H1 (cell line): ENCODE measurements around the gene WIPI1. TPM values are rescaled to one million over a fixed set of nuclear protein-coding genes. Genes with fewer than 3 reads are reported as not detected.

Experiments used
- CTCF ChIA-PET: fragments of 300-600 bp; sonication (Branson Sonifier 250); formaldehyde crosslinking; loops from one replicate; lab custom pipeline; 2021; ENCODE audit not compliant: partially characterized antibody; lab: Charles Lee
- POLR2A ChIA-PET: fragments of 300-600 bp; sonication (Branson Sonifier 250); formaldehyde crosslinking; loops from one replicate; lab custom pipeline; 2021; ENCODE audit warnings: inconsistent platforms; ENCODE audit not compliant: partially characterized antibody; lab: Charles Lee
- DNase-seq, 2 experiments: peaks; one replicate each; pipeline versions ENCODE4 v3.0.0 to v3.0.0-alpha.2; 2010 to 2022; ENCODE audit warnings: low spot score in 2 of 2, low read depth in 1 of 2, mixed read lengths in 1 of 2
- FAIRE-seq: peaks from 2 replicates; lab custom pipeline; 2011; peaks lifted over from hg19 to GRCh38; lab: Jason Lieb, UNC
- H2AFZ ChIP-seq: 2 replicates; pipeline ENCODE4 v1.8.1; 2012; ENCODE audit warnings: low read length, inconsistent platforms
- H2AK5ac ChIP-seq: 2 replicates; pipeline ENCODE4 v1.6.1; 2013; ENCODE audit warnings: low read depth, low read length
- H2BK120ac ChIP-seq: replicated peaks from 2 replicates; pipeline ENCODE3; 2013; ENCODE audit warnings: low read depth, low read length, inconsistent platforms
- H2BK12ac ChIP-seq: 2 replicates; pipeline ENCODE4 v1.6.1; 2013; ENCODE audit warnings: low read depth, low read length
- H2BK15ac ChIP-seq: 2 replicates; pipeline ENCODE4 v1.6.1; 2013; ENCODE audit warnings: low read length
- H2BK20ac ChIP-seq: 2 replicates; pipeline ENCODE4 v1.6.1; 2013; ENCODE audit warnings: low read length
- H2BK5ac ChIP-seq: 2 replicates; pipeline ENCODE4 v1.6.1; 2013; ENCODE audit warnings: low read depth, low read length
- H3K14ac ChIP-seq: 2 replicates; pipeline ENCODE4 v1.6.1; 2013; ENCODE audit warnings: inconsistent platforms; ENCODE audit not compliant: insufficient read length
- H3K18ac ChIP-seq: 2 replicates; pipeline ENCODE4 v1.6.1; 2013; ENCODE audit warnings: low read length; ENCODE audit errors: extremely low read depth
- H3K23ac ChIP-seq: 2 replicates; pipeline ENCODE4 v1.6.1; 2013; ENCODE audit warnings: inconsistent platforms; ENCODE audit not compliant: insufficient read length
- H3K23me2 ChIP-seq: 2 replicates; pipeline ENCODE4 v1.6.1; 2013; ENCODE audit warnings: low read depth, low read length
- H3K27ac ChIP-seq: 2 replicates; pipeline ENCODE4 v1.6.1; 2011; ENCODE audit warnings: low read depth, low read length, inconsistent platforms
- H3K27me3 ChIP-seq, 4 experiments: replicated peaks in 1 of 4; 1 replicate in 1 of 4; 2 replicates in 3 of 4; pipeline versions ENCODE4 v1.6.1 to v1.8.1; 2011 to 2013; ENCODE audit warnings: low read length in 3 of 4, mild to moderate bottlenecking in 3 of 4, inconsistent platforms in 2 of 4, mixed read lengths in 2 of 4, moderate library complexity in 1 of 4; ENCODE audit not compliant: control insufficient read depth in 3 of 4, insufficient read depth in 3 of 4; ENCODE audit errors: extremely low read depth in 1 of 4
- H3K36me3 ChIP-seq, 4 experiments: 2 replicates each; pipeline versions ENCODE4 v1.6.1 to v1.8.1; 2011 to 2013; ENCODE audit warnings: mild to moderate bottlenecking in 4 of 4, low read length in 3 of 4, moderate library complexity in 2 of 4, control low read depth in 1 of 4, inconsistent platforms in 1 of 4; ENCODE audit not compliant: insufficient read depth in 4 of 4, control insufficient read depth in 2 of 4
- H3K4ac ChIP-seq: replicated peaks from 2 replicates; pipeline ENCODE3; 2013; ENCODE audit warnings: low read length, low read depth, mixed read lengths, inconsistent platforms; ENCODE audit not compliant: insufficient read length
- H3K4me1 ChIP-seq, 4 experiments: replicated peaks in 1 of 4; 1 replicate in 1 of 4; 2 replicates in 3 of 4; pipeline versions ENCODE4 v1.6.1 to v1.8.1; 2011 to 2013; ENCODE audit warnings: low read length in 3 of 4, inconsistent platforms in 2 of 4, mixed read lengths in 1 of 4; ENCODE audit not compliant: insufficient read depth in 4 of 4, control insufficient read depth in 3 of 4
- H3K4me2 ChIP-seq, 2 experiments: 2 replicates each; pipeline versions ENCODE4 v1.6.1 to v1.8.1; 2011 to 2013; ENCODE audit warnings: low read depth in 2 of 2, low read length in 2 of 2, control low read depth in 1 of 2, inconsistent platforms in 1 of 2, mild to moderate bottlenecking in 1 of 2; ENCODE audit not compliant: insufficient read depth in 1 of 2
- H3K4me3 ChIP-seq, 4 experiments: fragments of 200-600, 300-600 bp in 1 of 4; sonication (generic), shearing (Covaris generic), sonication (Bioruptor Twin) in 1 of 4; 2 replicates each; pipeline versions ENCODE4 v1.5.1 to v1.8.1; 2011 to 2016; ENCODE audit warnings: low read length in 4 of 4, low read depth in 3 of 4, control low read depth in 2 of 4, inconsistent platforms in 2 of 4, mild to moderate bottlenecking in 2 of 4, mixed read lengths in 1 of 4, moderate library complexity in 1 of 4; ENCODE audit not compliant: insufficient read depth in 2 of 4; ENCODE audit errors: extremely low read depth in 1 of 4
- H3K56ac ChIP-seq: replicated peaks from 2 replicates; pipeline ENCODE3; 2013; ENCODE audit warnings: low read depth, mild to moderate bottlenecking, mixed read lengths, low read length, inconsistent platforms; ENCODE audit not compliant: insufficient read length
- H3K79me1 ChIP-seq: 2 replicates; pipeline ENCODE4 v1.6.1; 2013; ENCODE audit warnings: low read depth, low read length, control low read depth
- H3K79me2 ChIP-seq, 2 experiments: 2 replicates each; pipeline versions ENCODE4 v1.6.1 to v1.8.1; 2012 to 2013; ENCODE audit warnings: low read length in 2 of 2, mild to moderate bottlenecking in 2 of 2, inconsistent platforms in 1 of 2; ENCODE audit not compliant: insufficient read depth in 2 of 2, control insufficient read depth in 1 of 2
- H3K9ac ChIP-seq, 4 experiments: replicated peaks in 1 of 4; 1 replicate in 1 of 4; 2 replicates in 3 of 4; pipeline versions ENCODE4 v1.6.1 to v1.8.1; 2011 to 2013; ENCODE audit warnings: low read depth in 3 of 4, low read length in 3 of 4, control low read depth in 2 of 4, mild to moderate bottlenecking in 2 of 4, moderate library complexity in 2 of 4, inconsistent platforms in 1 of 4; ENCODE audit errors: extremely low read depth in 1 of 4
- H3K9me3 ChIP-seq, 2 experiments: 2 replicates each; pipeline versions ENCODE4 v1.6.1 to v1.8.1; 2012 to 2013; ENCODE audit warnings: mild to moderate bottlenecking in 2 of 2, moderate library complexity in 2 of 2, control low read depth in 1 of 2, inconsistent platforms in 1 of 2, low read depth in 1 of 2, low read length in 1 of 2, mixed read lengths in 1 of 2; ENCODE audit not compliant: insufficient read depth in 2 of 2
- H4K20me1 ChIP-seq, 2 experiments: replicated peaks in 1 of 2; 2 replicates each; pipeline versions ENCODE3 to v1.8.1; 2011 to 2013; ENCODE audit warnings: inconsistent platforms in 2 of 2, low read length in 2 of 2, mild to moderate bottlenecking in 1 of 2; ENCODE audit not compliant: insufficient read depth in 2 of 2, control insufficient read depth in 1 of 2
- H4K5ac ChIP-seq: 2 replicates; pipeline ENCODE4 v1.6.1; 2013; ENCODE audit warnings: low read length, low read depth, mixed read lengths, inconsistent platforms; ENCODE audit not compliant: insufficient read length
- H4K8ac ChIP-seq: 2 replicates; pipeline ENCODE4 v1.8.0; 2013; ENCODE audit warnings: mild to moderate bottlenecking, moderate library complexity, low read length, inconsistent platforms; ENCODE audit not compliant: insufficient read depth; ENCODE audit errors: extremely low read depth
- H4K91ac ChIP-seq: replicated peaks from 2 replicates; pipeline ENCODE3; 2013; ENCODE audit warnings: low read length, mixed read lengths, inconsistent platforms; ENCODE audit not compliant: insufficient read length
- SIRT6 ChIP-seq: IDR thresholded peaks from one replicate; pipeline ENCODE4 v1.7.1; 2012; ENCODE audit warnings: low read length, inconsistent platforms
- WGBS, 2 experiments: shearing (Covaris generic) in 1 of 2; methylation state at CpG; one replicate each; pipeline versions ENCODE4 v1.1.6 to v1.1.7; 2013 to 2015; ENCODE audit warnings: low lambda C conversion rate in 2 of 2, mixed read lengths in 2 of 2, inconsistent platforms in 1 of 2, low coverage in 1 of 2, missing lambda C conversion rate in 1 of 2; ENCODE audit not compliant: insufficient replicate concordance in 2 of 2, insufficient coverage in 1 of 2, insufficient read length in 1 of 2; ENCODE audit errors: extremely low coverage in 1 of 2, missing lambda C conversion rate in 1 of 2; 5-methylcytosine and 5-hydroxymethylcytosine counted together
- polyA plus RNA-seq, 7 experiments: library from polyadenylated mRNA; depleted of rRNA in 3 of 7; stranded (reverse) in 5 of 7; unstranded in 2 of 7; fragments of >200 nt in 5 of 7; fragments of 200-250 nt in 2 of 7; gene quantifications; 1 replicate in 5 of 7; 2 replicates in 1 of 7; 4 replicates in 1 of 7; pipeline versions ENCODE4 v1.2.1 to v1.2.3, GENCODE V29; 2011 to 2013; ENCODE audit warnings: missing spikeins in 2 of 7, mixed read lengths in 2 of 7
- total RNA-seq: library from RNA; stranded (reverse); fragmentation: NEBNext Ultra II Directional; extraction: Animal tissue kit (Norgen Biotek cat#: 25700); gene quantifications from 2 replicates; pipeline ENCODE4 v1.2.1, GENCODE V29; 2021

WIPI1 gene
- total and polyA plus RNA-seq, 2 of the 8 experiments (the other 6 are each of a cell fraction or from before 2014, with no cell fraction given): 16.6 to 17.4 TPM

DNA sequence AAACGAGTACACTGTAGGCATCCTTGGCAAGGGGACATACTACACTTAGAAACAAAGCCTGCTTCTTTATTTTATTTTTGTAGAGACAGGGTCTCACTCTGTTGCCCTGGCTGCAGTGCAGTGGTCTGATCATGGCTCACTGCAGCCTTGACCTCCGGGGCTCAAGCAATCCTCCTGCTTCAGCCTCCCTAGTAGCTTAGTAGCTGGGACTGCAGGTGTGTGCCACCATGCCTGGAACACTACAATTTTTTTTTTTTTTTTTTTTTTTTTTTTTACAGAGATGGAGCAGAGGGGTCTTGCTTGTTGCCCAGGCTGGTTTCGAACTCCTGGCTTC, 78.2 kb downstream of the WIPI1 start:
- H3K27ac ChIP-seq: no peak overlapping the region
- no peak for TF ChIP-seq SIRT6

More for the DNA sequence above, 78.2 kb downstream of the WIPI1 start:
- Histone ChIP-seq H3K4ac (no peak overlapping the region), H3K36me3 (no peaks in the 10 kb centered on the region), H3K56ac (no peak overlapping the region), H3K23ac (no peak overlapping the region), H2AFZ (no peak overlapping the region), H4K20me1 (no peaks in the 10 kb centered on the region), H4K8ac (no peak overlapping the region), H2BK5ac (0 out of 2 replicates have a peak overlapping the region, but pooled peaks have one; percentile 61), H3K4me1 (peaks cover 7 to 16% (median 12%) of the 10 kb centered on the region in 4 experiments), H3K18ac (no peak overlapping the region), H4K91ac (no peak overlapping the region), H3K79me1 (no peaks in the 10 kb centered on the region), H3K4me3 (no peak overlapping the region), H2BK12ac (0 out of 2 replicates have a peak overlapping the region, but pooled peaks have one; percentile 3), H3K4me2 (peak overlapping the region; percentile 38 to 43; a peak in 2 of 4 replicates), H3K79me2 (no peaks in the 10 kb centered on the region), H2BK120ac (no peak overlapping the region), H2BK20ac (no peak overlapping the region), H4K5ac (no peak overlapping the region), H3K9ac (no peak overlapping the region), H3K9me3 (no peaks in the 10 kb centered on the region), H3K27me3 (no peaks in the 10 kb centered on the region), H3K23me2 (no peaks in the 10 kb centered on the region), H3K14ac (no peak overlapping the region), H2BK15ac (no peak overlapping the region), H2AK5ac (no peak overlapping the region)
- CTCF ChIA-PET: interaction anchor here (0.7 kb wide), 1 partner anchor 77 kb away, joined by 4 read pairs; no protein-coding TSS in a partner anchor
- POLR2A ChIA-PET: no interaction called here
- no peak for FAIRE-seq
- 92% methylated on average over 2 of the region's 3 CpGs; no CpG with 5 or more reads in 1 of the 2 experiments for WGBS, 2 experiments
- no peak for DNase-seq
